ENCODE results near the gene NTM. TPM values are rescaled to one million over a fixed set of nuclear protein-coding genes. Genes with fewer than 3 reads are reported as not detected.

Gene NTM
- total RNA-seq, 1 experiment from 2014 or later: not detected

- H3K9me3 ChIP-seq (ENCODE audit: control insufficient read depth in 1 of 2, insufficient read depth in 1 of 2, low read depth in 1 of 2, low read length in 2 of 2): peaks cover 6 to 24% of the 10 kb centered on the region in 2 experiments; a peak in 2 of 4 replicates
- TF ChIP-seq RAD21 (IDR thresholded peaks at IDR 0.05; ENCODE audit: low read depth): no peak
- CTCF ChIA-PET: no interaction called here
- H3K4me2 ChIP-seq (ENCODE audit: low read length): no peak overlapping the region
- no peak overlapping the region for H3K27ac ChIP-seq (ENCODE audit: low read depth, low read length)
- intact Hi-C loops (cut with micrococcal nuclease): no loop called here
- DNase-seq (ENCODE audit: low read depth, low spot score) (no peak), ATAC-seq (no peak)
- H4K20me1 ChIP-seq (ENCODE audit: insufficient read depth): no peaks in the 10 kb centered on the region
- RAD21 ChIA-PET (ENCODE audit: low non-redundant PET in 1 of 2, low total read pairs in 2 of 2, uncharacterized antibody in 2 of 2, unreplicated experiment in 2 of 2): no interaction called here
- no peaks in the 10 kb centered on the region for H3K36me3 ChIP-seq (ENCODE audit: control insufficient read depth in 1 of 2, insufficient read depth in 2 of 2, low read length in 2 of 2)
- no TSS peak for BruUV-seq (replicated peaks)
- no peaks in the 10 kb centered on the region for H3K9me2 ChIP-seq (ENCODE audit: insufficient read depth)
- H3K79me2 ChIP-seq (ENCODE audit: insufficient read depth, low read length): no peaks in the 10 kb centered on the region
- no peaks in the 10 kb centered on the region for H3K4me1 ChIP-seq (ENCODE audit: control insufficient read depth in 1 of 2, insufficient read depth in 2 of 2, low read length in 2 of 2)
- no peak overlapping the region for H2AFZ ChIP-seq (ENCODE audit: low read depth, low read length, poor library complexity, severe bottlenecking)
- no peak overlapping the region for H3K4me3 ChIP-seq (replicated peaks in 1 of 2; ENCODE audit: low read depth in 1 of 2, low read length in 2 of 2)
- H3K27me3 ChIP-seq (ENCODE audit: insufficient read depth, low read length): no peaks in the 10 kb centered on the region
- H3K9ac ChIP-seq (ENCODE audit: low read length): no peak overlapping the region
- POLR2A ChIA-PET: no interaction called here
Measured at GRCh38 chr11:132289590-132290256, 919.3 kb downstream of the NTM start.

- Histone ChIP-seq H3K27ac (ENCODE audit: low read depth, low read length) (no peak overlapping the region), H3K4me3 (replicated peaks in 1 of 2; ENCODE audit: low read depth in 1 of 2, low read length in 2 of 2) (no peak overlapping the region), H3K79me2 (ENCODE audit: insufficient read depth, low read length) (no peaks in the 10 kb centered on the region), H2AFZ (ENCODE audit: low read depth, low read length, poor library complexity, severe bottlenecking) (no peak overlapping the region), H3K4me2 (ENCODE audit: low read length) (no peak overlapping the region), H3K36me3 (ENCODE audit: control insufficient read depth in 1 of 2, insufficient read depth in 2 of 2, low read length in 2 of 2) (no peaks in the 10 kb centered on the region), H3K9me3 (ENCODE audit: control insufficient read depth in 1 of 2, insufficient read depth in 1 of 2, low read depth in 1 of 2, low read length in 2 of 2) (peaks cover 9 to 15% of the 10 kb centered on the region in 2 experiments; a peak in 2 of 4 replicates), H3K9ac (ENCODE audit: low read length) (no peak overlapping the region), H3K4me1 (ENCODE audit: control insufficient read depth in 1 of 2, insufficient read depth in 2 of 2, low read length in 2 of 2) (no peaks in the 10 kb centered on the region), H3K27me3 (ENCODE audit: insufficient read depth, low read length) (no peaks in the 10 kb centered on the region), H3K9me2 (ENCODE audit: insufficient read depth) (no peaks in the 10 kb centered on the region), H4K20me1 (ENCODE audit: insufficient read depth) (no peaks in the 10 kb centered on the region)
- intact Hi-C loops (cut with micrococcal nuclease): no loop called here
- ChIA-PET CTCF (no interaction called here), POLR2A (no interaction called here), RAD21 (ENCODE audit: low non-redundant PET in 1 of 2, low total read pairs in 2 of 2, uncharacterized antibody in 2 of 2, unreplicated experiment in 2 of 2) (no interaction called here)
- DNase-seq (ENCODE audit: low read depth, low spot score) (no peak), ATAC-seq (no peak)
- BruUV-seq (replicated peaks): no TSS peak
- TF ChIP-seq ZBTB33 (IDR thresholded peaks at IDR 0.05; ENCODE audit: extremely low read depth, insufficient replicate concordance, low read length): no peak
- no peak for TF ChIP-seq POLR2AphosphoS5 (IDR thresholded peaks at IDR 0.05; ENCODE audit: low read depth, low read length)
- TF ChIP-seq REST (IDR thresholded peaks at IDR 0.05; ENCODE audit: low read depth): no peak
- no peak for TF ChIP-seq RAD21 (IDR thresholded peaks at IDR 0.05; ENCODE audit: low read depth)
- TF ChIP-seq, protein P1, sequence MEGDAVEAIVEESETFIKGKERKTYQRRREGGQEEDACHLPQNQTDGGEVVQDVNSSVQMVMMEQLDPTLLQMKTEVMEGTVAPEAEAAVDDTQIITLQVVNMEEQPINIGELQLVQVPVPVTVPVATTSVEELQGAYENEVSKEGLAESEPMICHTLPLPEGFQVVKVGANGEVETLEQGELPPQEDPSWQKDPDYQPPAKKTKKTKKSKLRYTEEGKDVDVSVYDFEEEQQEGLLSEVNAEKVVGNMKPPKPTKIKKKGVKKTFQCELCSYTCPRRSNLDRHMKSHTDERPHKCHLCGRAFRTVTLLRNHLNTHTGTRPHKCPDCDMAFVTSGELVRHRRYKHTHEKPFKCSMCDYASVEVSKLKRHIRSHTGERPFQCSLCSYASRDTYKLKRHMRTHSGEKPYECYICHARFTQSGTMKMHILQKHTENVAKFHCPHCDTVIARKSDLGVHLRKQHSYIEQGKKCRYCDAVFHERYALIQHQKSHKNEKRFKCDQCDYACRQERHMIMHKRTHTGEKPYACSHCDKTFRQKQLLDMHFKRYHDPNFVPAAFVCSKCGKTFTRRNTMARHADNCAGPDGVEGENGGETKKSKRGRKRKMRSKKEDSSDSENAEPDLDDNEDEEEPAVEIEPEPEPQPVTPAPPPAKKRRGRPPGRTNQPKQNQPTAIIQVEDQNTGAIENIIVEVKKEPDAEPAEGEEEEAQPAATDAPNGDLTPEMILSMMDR (IDR thresholded peaks at IDR 0.05 in 2 of 3, conservative IDR thresholded peaks at IDR 0.05 in 1 of 3; ENCODE audit: borderline replicate concordance in 1 of 3, insufficient read depth in 1 of 3, low read depth in 2 of 3, low read length in 2 of 3): no peak
- TF ChIP-seq ZNF274 (IDR thresholded peaks at IDR 0.05; ENCODE audit: low read depth, low read length): no peak
- no peak for TF ChIP-seq SIN3A (IDR thresholded peaks at IDR 0.05; ENCODE audit: low read depth)
- no peak for TF ChIP-seq FOSL1 (IDR thresholded peaks at IDR 0.05; ENCODE audit: low read depth)
- no peak for TF ChIP-seq POLR2A (IDR thresholded peaks at IDR 0.05; ENCODE audit: borderline replicate concordance, extremely low read depth, insufficient read depth, insufficient read length)
- TF ChIP-seq JUND (IDR thresholded peaks at IDR 0.05): no peak
- TF ChIP-seq EZH2phosphoT487 (IDR thresholded peaks at IDR 0.05; ENCODE audit: borderline replicate concordance): no peak
- no peak for TF ChIP-seq YY1 (IDR thresholded peaks at IDR 0.05; ENCODE audit: extremely low read depth, insufficient replicate concordance, low read depth, low read length)
Measured at GRCh38 chr11:132293586-132293985, 923.2 kb downstream of the NTM start.

All from HCT116 (cell line).